ENCODE measurements around the gene SERHL2.
"Not testable (repeated sequence)": the region's sequence is repeated elsewhere in the genome, so short reads cannot be mapped to it uniquely, and the experiment has no call there.

SERHL2 gene

DNA sequence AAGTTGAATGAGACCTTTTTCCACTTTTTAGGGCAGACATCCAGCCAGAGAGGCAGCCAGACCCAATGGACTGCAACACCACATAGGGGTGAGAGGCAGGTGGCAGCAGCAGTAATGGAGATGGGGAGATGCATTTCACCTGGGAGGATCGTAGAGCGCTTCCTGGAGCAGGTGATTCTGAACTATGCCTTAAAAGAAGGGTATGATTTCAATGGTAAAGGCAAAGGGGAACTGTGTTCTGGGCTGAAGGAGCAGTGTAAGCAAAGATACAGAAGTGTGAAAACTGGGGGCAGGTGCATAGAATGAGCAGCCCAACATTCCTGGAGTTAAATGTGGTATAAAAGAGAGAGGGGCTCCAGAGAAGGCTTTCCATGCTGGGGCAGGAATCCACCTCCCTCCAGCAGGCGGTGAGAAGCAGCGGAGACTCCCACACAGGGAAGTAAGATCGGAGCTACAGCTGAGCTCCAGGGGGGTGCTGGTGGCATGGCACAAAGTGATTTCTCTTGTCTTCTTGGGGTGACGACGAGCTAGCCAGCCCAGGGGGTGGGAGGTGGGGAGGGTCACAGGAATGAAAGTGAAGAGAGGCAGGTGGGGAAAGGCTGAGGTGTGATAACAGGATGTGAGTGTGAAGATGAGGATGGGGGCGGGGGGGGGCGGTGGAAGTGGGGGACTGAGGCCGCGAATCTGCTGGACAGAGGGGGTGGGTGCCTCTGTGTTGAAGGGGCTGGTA is 4.3 kb upstream of the SERHL2 start:
- Histone ChIP-seq H3K9me3 (ENCODE audit: control insufficient read depth in 5 of 5, low read length in 5 of 5) (peaks cover 0 to 3% (median 0%) of the 10 kb centered on the region in 5 donors), H3K27me3 (ENCODE audit: control insufficient read depth in 5 of 5, insufficient read depth in 4 of 5, low read length in 5 of 5) (peaks cover 0 to 7% (median 0%) of the 10 kb centered on the region in 5 donors), H3K4me3 (ENCODE audit: low read depth in 1 of 5, low read length in 5 of 5) (no peak overlapping the region), H3K4me1 (ENCODE audit: control insufficient read depth in 5 of 5, insufficient read depth in 5 of 5, low read length in 5 of 5) (peaks cover 0 to 14% (median 10%) of the 10 kb centered on the region in 5 donors), H3K9ac (ENCODE audit: low read length in 5 of 5) (no peak overlapping the region), H3K36me3 (ENCODE audit: control insufficient read depth in 5 of 5, insufficient read depth in 5 of 5, low read length in 5 of 5) (no peaks in the 10 kb centered on the region), H3K27ac (ENCODE audit: low read depth, low read length) (no peak overlapping the region)

- H3K4me3 ChIP-seq (ENCODE audit: low read depth in 1 of 5, low read length in 5 of 5): not testable (repeated sequence)
Observed at GRCh38 chr22:42552294-42552647, 1.5 kb upstream of the SERHL2 start.

DNA sequence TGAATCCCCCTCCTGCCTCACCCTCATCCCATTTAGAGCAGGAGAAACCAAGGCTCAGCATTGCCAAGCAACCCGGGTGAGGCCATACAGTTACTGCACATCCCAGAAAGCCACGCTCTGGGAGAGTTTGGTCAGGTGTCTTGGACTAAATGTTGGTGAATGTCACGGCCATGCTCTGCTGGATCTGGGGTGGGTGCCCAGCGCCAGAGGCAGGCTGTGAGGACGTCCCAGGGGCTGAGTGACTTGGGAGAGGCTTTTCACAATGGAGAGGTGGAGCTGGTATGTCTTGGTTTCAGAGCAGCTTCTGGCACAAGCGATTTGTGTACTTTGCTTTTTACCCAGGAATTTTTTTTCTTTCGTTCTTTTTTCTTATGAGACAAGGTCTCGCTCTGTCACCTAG is 6.6 kb downstream of the SERHL2 start:
- no peaks in the 10 kb centered on the region for H3K36me3 ChIP-seq (ENCODE audit: control insufficient read depth in 5 of 5, insufficient read depth in 5 of 5, low read length in 5 of 5)
- no peak overlapping the region for H3K27ac ChIP-seq (ENCODE audit: low read depth, low read length)
- no peak overlapping the region for H3K4me3 ChIP-seq (ENCODE audit: low read depth in 1 of 5, low read length in 5 of 5)
- H3K27me3 ChIP-seq (ENCODE audit: control insufficient read depth in 5 of 5, insufficient read depth in 4 of 5, low read length in 5 of 5): no peaks in the 10 kb centered on the region
- H3K9me3 ChIP-seq (ENCODE audit: control insufficient read depth in 5 of 5, low read length in 5 of 5): no peaks in the 10 kb centered on the region
- H3K4me1 ChIP-seq (ENCODE audit: control insufficient read depth in 5 of 5, insufficient read depth in 5 of 5, low read length in 5 of 5): peaks cover 0 to 10% (median 0%) of the 10 kb centered on the region in 5 donors
- no peak overlapping the region for H3K9ac ChIP-seq (ENCODE audit: low read length in 5 of 5)

More at GRCh38 chr22:42552294-42552647, 1.5 kb upstream of the SERHL2 start:
- not testable (repeated sequence) for H3K27ac ChIP-seq (ENCODE audit: low read depth, low read length); H3K9ac ChIP-seq (ENCODE audit: low read length in 5 of 5); H3K9me3 ChIP-seq (ENCODE audit: control insufficient read depth in 5 of 5, low read length in 5 of 5); H3K36me3 ChIP-seq (ENCODE audit: control insufficient read depth in 5 of 5, insufficient read depth in 5 of 5, low read length in 5 of 5); H3K27me3 ChIP-seq (ENCODE audit: control insufficient read depth in 5 of 5, insufficient read depth in 4 of 5, low read length in 5 of 5)
- peaks cover 0 to 14% (median 10%) of the 10 kb centered on the region in 5 donors for H3K4me1 ChIP-seq (ENCODE audit: control insufficient read depth in 5 of 5, insufficient read depth in 5 of 5, low read length in 5 of 5)

GRCh38 chr22:42560781-42561180 is 7.0 kb downstream of the SERHL2 start:
- Histone ChIP-seq H3K9me3 (ENCODE audit: control insufficient read depth in 5 of 5, low read length in 5 of 5) (no peaks in the 10 kb centered on the region), H3K4me3 (ENCODE audit: low read depth in 1 of 5, low read length in 5 of 5) (no peak overlapping the region), H3K27me3 (ENCODE audit: control insufficient read depth in 5 of 5, insufficient read depth in 4 of 5, low read length in 5 of 5) (no peaks in the 10 kb centered on the region), H3K9ac (ENCODE audit: low read length in 5 of 5) (no peak overlapping the region), H3K27ac (ENCODE audit: low read depth, low read length) (no peak overlapping the region), H3K36me3 (ENCODE audit: control insufficient read depth in 5 of 5, insufficient read depth in 5 of 5, low read length in 5 of 5) (peaks cover 0 to 3% (median 0%) of the 10 kb centered on the region in 5 donors), H3K4me1 (ENCODE audit: control insufficient read depth in 5 of 5, insufficient read depth in 5 of 5, low read length in 5 of 5) (peaks cover 0 to 10% (median 0%) of the 10 kb centered on the region in 5 donors)

DNA sequence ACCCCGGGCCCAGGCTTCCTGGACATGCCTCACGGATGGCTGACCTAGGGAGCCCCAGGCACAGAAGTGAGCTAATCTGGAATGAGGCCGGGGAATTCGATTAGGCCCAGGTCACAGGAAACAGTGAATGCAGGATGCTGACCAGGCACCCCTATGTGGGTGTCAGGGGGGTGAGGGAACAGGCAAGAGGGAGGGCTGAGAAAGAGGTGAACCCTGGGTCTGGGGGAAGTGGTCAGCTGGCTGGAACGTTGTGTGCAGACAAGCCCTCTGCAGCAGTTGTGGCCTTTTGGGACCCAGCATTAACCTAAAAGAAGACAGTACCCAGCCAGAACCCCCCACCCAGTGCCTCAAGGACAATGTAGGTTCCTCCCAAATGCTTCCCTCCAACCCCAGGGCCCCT is 8.1 kb downstream of the SERHL2 start:
- no peak overlapping the region for H3K4me3 ChIP-seq (ENCODE audit: low read depth in 1 of 5, low read length in 5 of 5)
- no peaks in the 10 kb centered on the region for H3K9me3 ChIP-seq (ENCODE audit: control insufficient read depth in 5 of 5, low read length in 5 of 5)
- no peaks in the 10 kb centered on the region for H3K27me3 ChIP-seq (ENCODE audit: control insufficient read depth in 5 of 5, insufficient read depth in 4 of 5, low read length in 5 of 5)
- H3K27ac ChIP-seq (ENCODE audit: low read depth, low read length): no peak overlapping the region
- H3K4me1 ChIP-seq (ENCODE audit: control insufficient read depth in 5 of 5, insufficient read depth in 5 of 5, low read length in 5 of 5): peaks cover 0 to 10% (median 0%) of the 10 kb centered on the region in 5 donors
- H3K9ac ChIP-seq (ENCODE audit: low read length in 5 of 5): no peak overlapping the region
- H3K36me3 ChIP-seq (ENCODE audit: control insufficient read depth in 5 of 5, insufficient read depth in 5 of 5, low read length in 5 of 5): peaks cover 0 to 8% (median 0%) of the 10 kb centered on the region in 5 donors

GRCh38 chr22:42562279-42562678 is 8.5 kb downstream of the SERHL2 start:
- Histone ChIP-seq H3K9ac (ENCODE audit: low read length in 5 of 5) (no peak overlapping the region), H3K27ac (ENCODE audit: low read depth, low read length) (no peak overlapping the region)

GRCh38 chr22:42562684-42563083 is 8.9 kb downstream of the SERHL2 start:
- Histone ChIP-seq H3K4me1 (ENCODE audit: control insufficient read depth in 5 of 5, insufficient read depth in 5 of 5, low read length in 5 of 5) (peaks cover 0 to 10% (median 0%) of the 10 kb centered on the region in 5 donors), H3K27ac (ENCODE audit: low read depth, low read length) (no peak overlapping the region), H3K36me3 (ENCODE audit: control insufficient read depth in 5 of 5, insufficient read depth in 5 of 5, low read length in 5 of 5) (peaks cover 0 to 8% (median 0%) of the 10 kb centered on the region in 5 donors), H3K4me3 (ENCODE audit: low read depth in 1 of 5, low read length in 5 of 5) (no peak overlapping the region), H3K27me3 (ENCODE audit: control insufficient read depth in 5 of 5, insufficient read depth in 4 of 5, low read length in 5 of 5) (no peaks in the 10 kb centered on the region), H3K9ac (ENCODE audit: low read length in 5 of 5) (no peak overlapping the region), H3K9me3 (ENCODE audit: control insufficient read depth in 5 of 5, low read length in 5 of 5) (no peaks in the 10 kb centered on the region)

More at GRCh38 chr22:42562279-42562678, 8.5 kb downstream of the SERHL2 start:
- H3K9me3 ChIP-seq (ENCODE audit: control insufficient read depth in 5 of 5, low read length in 5 of 5): no peaks in the 10 kb centered on the region
- H3K4me3 ChIP-seq (ENCODE audit: low read depth in 1 of 5, low read length in 5 of 5): no peak overlapping the region
- peaks cover 0 to 10% (median 0%) of the 10 kb centered on the region in 5 donors for H3K4me1 ChIP-seq (ENCODE audit: control insufficient read depth in 5 of 5, insufficient read depth in 5 of 5, low read length in 5 of 5)
- no peaks in the 10 kb centered on the region for H3K27me3 ChIP-seq (ENCODE audit: control insufficient read depth in 5 of 5, insufficient read depth in 4 of 5, low read length in 5 of 5)
- peaks cover 0 to 8% (median 0%) of the 10 kb centered on the region in 5 donors for H3K36me3 ChIP-seq (ENCODE audit: control insufficient read depth in 5 of 5, insufficient read depth in 5 of 5, low read length in 5 of 5)

GRCh38 chr22:42563943-42564342 is 10.2 kb downstream of the SERHL2 start:
- not testable (repeated sequence) for H3K27me3 ChIP-seq (ENCODE audit: control insufficient read depth in 5 of 5, insufficient read depth in 4 of 5, low read length in 5 of 5); H3K4me1 ChIP-seq (ENCODE audit: control insufficient read depth in 5 of 5, insufficient read depth in 5 of 5, low read length in 5 of 5); H3K9ac ChIP-seq (ENCODE audit: low read length in 5 of 5); H3K36me3 ChIP-seq (ENCODE audit: control insufficient read depth in 5 of 5, insufficient read depth in 5 of 5, low read length in 5 of 5); H3K27ac ChIP-seq (ENCODE audit: low read depth, low read length); H3K9me3 ChIP-seq (ENCODE audit: control insufficient read depth in 5 of 5, low read length in 5 of 5); H3K4me3 ChIP-seq (ENCODE audit: low read depth in 1 of 5, low read length in 5 of 5)

GRCh38 chr22:42564699-42565098 is 10.9 kb downstream of the SERHL2 start:
- Histone ChIP-seq H3K27ac (ENCODE audit: low read depth, low read length) (no peak overlapping the region), H3K4me3 (ENCODE audit: low read depth in 1 of 5, low read length in 5 of 5) (no peak overlapping the region), H3K4me1 (ENCODE audit: control insufficient read depth in 5 of 5, insufficient read depth in 5 of 5, low read length in 5 of 5) (peaks cover 0 to 10% (median 0%) of the 10 kb centered on the region in 5 donors), H3K36me3 (ENCODE audit: control insufficient read depth in 5 of 5, insufficient read depth in 5 of 5, low read length in 5 of 5) (peaks cover 0 to 11% (median 2%) of the 10 kb centered on the region in 5 donors), H3K9me3 (ENCODE audit: control insufficient read depth in 5 of 5, low read length in 5 of 5) (no peaks in the 10 kb centered on the region), H3K27me3 (ENCODE audit: control insufficient read depth in 5 of 5, insufficient read depth in 4 of 5, low read length in 5 of 5) (no peaks in the 10 kb centered on the region), H3K9ac (ENCODE audit: low read length in 5 of 5) (no peak overlapping the region)

DNA sequence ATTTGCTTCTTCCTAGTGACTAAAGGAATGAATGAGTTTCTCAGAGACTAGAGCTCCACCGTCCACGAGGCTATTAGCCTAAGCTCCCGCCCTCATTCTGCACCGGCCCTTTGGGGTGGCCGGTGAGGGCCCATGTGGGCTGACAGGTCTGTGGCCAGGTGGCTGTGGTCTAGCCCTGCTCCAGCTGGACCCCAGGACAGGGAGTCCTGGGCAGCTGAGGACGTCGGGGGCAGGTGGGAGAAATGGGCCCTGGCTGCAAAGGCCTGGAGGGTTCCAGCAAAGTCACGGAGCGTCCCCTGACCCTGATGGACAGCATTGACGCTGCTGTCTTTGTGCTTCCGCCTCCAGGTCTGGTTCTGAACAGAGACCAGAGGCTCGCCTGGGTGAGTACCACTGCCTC is 12.2 kb downstream of the SERHL2 start:
- Histone ChIP-seq H3K4me1 (ENCODE audit: control insufficient read depth in 5 of 5, insufficient read depth in 5 of 5, low read length in 5 of 5) (peaks cover 0 to 10% (median 0%) of the 10 kb centered on the region in 5 donors), H3K9me3 (ENCODE audit: control insufficient read depth in 5 of 5, low read length in 5 of 5) (no peaks in the 10 kb centered on the region), H3K27ac (ENCODE audit: low read depth, low read length) (no peak overlapping the region), H3K9ac (ENCODE audit: low read length in 5 of 5) (no peak overlapping the region), H3K4me3 (ENCODE audit: low read depth in 1 of 5, low read length in 5 of 5) (no peak overlapping the region), H3K27me3 (ENCODE audit: control insufficient read depth in 5 of 5, insufficient read depth in 4 of 5, low read length in 5 of 5) (no peaks in the 10 kb centered on the region), H3K36me3 (ENCODE audit: control insufficient read depth in 5 of 5, insufficient read depth in 5 of 5, low read length in 5 of 5) (peaks cover 0 to 22% (median 3%) of the 10 kb centered on the region in 5 donors)

Data from subcutaneous abdominal adipose tissue (tissue), 5 donors.